HL-60 (cell line): ENCODE data around the gene STRN3.
"Not testable (repeated sequence)": the region's sequence is repeated elsewhere in the genome, so short reads cannot be mapped to it uniquely, and the experiment has no call there.

Experiments used
- GABPA ChIP-seq: IDR thresholded peaks from 2 replicates; pipeline ENCODE4 v1.6.1; 2012; ENCODE audit warnings: low read depth
- POLR2AphosphoS5 ChIP-seq: IDR thresholded peaks from 2 replicates; pipeline ENCODE4 v1.6.1; 2012; ENCODE audit warnings: low read depth
- TF ChIP-seq, protein P1 (sequence below): IDR thresholded peaks from one replicate; pipeline ENCODE4 v1.5.1; 2011; ENCODE audit warnings: low read length, control low read depth, inconsistent platforms; ENCODE audit not compliant: insufficient read depth

DNA sequence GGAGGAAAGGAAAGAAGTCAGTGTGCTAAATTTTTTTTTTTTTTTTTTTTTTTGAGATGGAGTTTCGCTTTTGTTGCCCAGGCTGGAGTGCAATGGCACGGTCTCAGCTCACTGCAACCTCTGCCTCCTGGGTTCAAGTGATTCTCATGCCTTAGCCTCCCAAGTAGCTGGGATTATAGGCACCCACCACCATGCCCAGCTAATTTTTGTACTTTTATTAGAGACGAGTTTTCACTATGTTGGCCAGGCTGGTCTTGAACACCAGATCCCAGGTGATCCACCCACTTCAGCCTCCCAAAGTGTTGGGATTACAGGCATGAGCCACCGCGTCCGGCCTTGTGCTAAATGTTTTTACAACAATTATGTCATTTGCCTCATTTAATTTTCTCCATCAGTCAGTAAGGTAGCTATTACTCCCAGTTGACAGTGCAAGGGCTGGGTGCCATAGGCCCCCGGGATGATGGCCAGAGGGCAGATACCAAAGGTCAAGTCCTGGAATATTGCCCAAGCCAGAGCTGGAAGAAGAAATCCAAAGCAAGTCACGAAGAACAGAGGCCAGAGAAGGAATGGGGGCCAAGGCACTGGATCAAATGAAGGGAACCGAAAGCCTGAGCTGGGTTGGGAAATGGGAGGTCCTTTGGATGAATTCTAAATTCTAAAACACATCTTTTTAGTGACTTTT lies 26.9 kb upstream of the STRN3 start:
- TF ChIP-seq POLR2AphosphoS5, GABPA: not testable (repeated sequence)
- TF ChIP-seq, protein P1, sequence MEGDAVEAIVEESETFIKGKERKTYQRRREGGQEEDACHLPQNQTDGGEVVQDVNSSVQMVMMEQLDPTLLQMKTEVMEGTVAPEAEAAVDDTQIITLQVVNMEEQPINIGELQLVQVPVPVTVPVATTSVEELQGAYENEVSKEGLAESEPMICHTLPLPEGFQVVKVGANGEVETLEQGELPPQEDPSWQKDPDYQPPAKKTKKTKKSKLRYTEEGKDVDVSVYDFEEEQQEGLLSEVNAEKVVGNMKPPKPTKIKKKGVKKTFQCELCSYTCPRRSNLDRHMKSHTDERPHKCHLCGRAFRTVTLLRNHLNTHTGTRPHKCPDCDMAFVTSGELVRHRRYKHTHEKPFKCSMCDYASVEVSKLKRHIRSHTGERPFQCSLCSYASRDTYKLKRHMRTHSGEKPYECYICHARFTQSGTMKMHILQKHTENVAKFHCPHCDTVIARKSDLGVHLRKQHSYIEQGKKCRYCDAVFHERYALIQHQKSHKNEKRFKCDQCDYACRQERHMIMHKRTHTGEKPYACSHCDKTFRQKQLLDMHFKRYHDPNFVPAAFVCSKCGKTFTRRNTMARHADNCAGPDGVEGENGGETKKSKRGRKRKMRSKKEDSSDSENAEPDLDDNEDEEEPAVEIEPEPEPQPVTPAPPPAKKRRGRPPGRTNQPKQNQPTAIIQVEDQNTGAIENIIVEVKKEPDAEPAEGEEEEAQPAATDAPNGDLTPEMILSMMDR: not testable (repeated sequence)
